GM12892 (cell line): ENCODE data around the gene CAMSAP3.

Experiments
- POLR2A ChIP-seq: IDR thresholded peaks from 2 replicates; pipeline ENCODE4 v1.6.1; 2011; ENCODE audit warnings: low read depth, low read length, control low read depth
- POLR2AphosphoS5 ChIP-seq: IDR thresholded peaks from 2 replicates; pipeline ENCODE4 v1.6.1; 2011; ENCODE audit warnings: low read depth, low read length, control low read depth

- TF ChIP-seq POLR2A = no peak
- no peak for TF ChIP-seq POLR2AphosphoS5
Observed at GRCh38 chr19:7633698-7634097, 38.0 kb downstream of the CAMSAP3 start, which contains the start of gene PCP2.
